H1 (cell line): Measurements from ENCODE around the gene MYO16. TPM values are rescaled to one million over a fixed set of nuclear protein-coding genes. Genes with fewer than 3 reads are reported as not detected.

Experiments used
- CTCF ChIA-PET: fragments of 300-600 bp; sonication (Branson Sonifier 250); formaldehyde crosslinking; loops from one replicate; lab custom pipeline; 2021; ENCODE audit not compliant: partially characterized antibody; lab: Charles Lee
- POLR2A ChIA-PET: fragments of 300-600 bp; sonication (Branson Sonifier 250); formaldehyde crosslinking; loops from one replicate; lab custom pipeline; 2021; ENCODE audit warnings: inconsistent platforms; ENCODE audit not compliant: partially characterized antibody; lab: Charles Lee
- DNase-seq, 2 experiments: peaks; one replicate each; pipeline versions ENCODE4 v3.0.0 to v3.0.0-alpha.2; 2010 to 2022; ENCODE audit warnings: low spot score in 2 of 2, low read depth in 1 of 2, mixed read lengths in 1 of 2
- FAIRE-seq: peaks from 2 replicates; lab custom pipeline; 2011; peaks lifted over from hg19 to GRCh38; lab: Jason Lieb, UNC
- H2AFZ ChIP-seq: 2 replicates; pipeline ENCODE4 v1.8.1; 2012; ENCODE audit warnings: low read length, inconsistent platforms
- H2AK5ac ChIP-seq: 2 replicates; pipeline ENCODE4 v1.6.1; 2013; ENCODE audit warnings: low read depth, low read length
- H2BK120ac ChIP-seq: replicated peaks from 2 replicates; pipeline ENCODE3; 2013; ENCODE audit warnings: low read depth, low read length, inconsistent platforms
- H2BK12ac ChIP-seq: 2 replicates; pipeline ENCODE4 v1.6.1; 2013; ENCODE audit warnings: low read depth, low read length
- H2BK15ac ChIP-seq: 2 replicates; pipeline ENCODE4 v1.6.1; 2013; ENCODE audit warnings: low read length
- H2BK20ac ChIP-seq: 2 replicates; pipeline ENCODE4 v1.6.1; 2013; ENCODE audit warnings: low read length
- H2BK5ac ChIP-seq: 2 replicates; pipeline ENCODE4 v1.6.1; 2013; ENCODE audit warnings: low read depth, low read length
- H3K14ac ChIP-seq: 2 replicates; pipeline ENCODE4 v1.6.1; 2013; ENCODE audit warnings: inconsistent platforms; ENCODE audit not compliant: insufficient read length
- H3K18ac ChIP-seq: 2 replicates; pipeline ENCODE4 v1.6.1; 2013; ENCODE audit warnings: low read length; ENCODE audit errors: extremely low read depth
- H3K23ac ChIP-seq: 2 replicates; pipeline ENCODE4 v1.6.1; 2013; ENCODE audit warnings: inconsistent platforms; ENCODE audit not compliant: insufficient read length
- H3K23me2 ChIP-seq: 2 replicates; pipeline ENCODE4 v1.6.1; 2013; ENCODE audit warnings: low read depth, low read length
- H3K27ac ChIP-seq: 2 replicates; pipeline ENCODE4 v1.6.1; 2011; ENCODE audit warnings: low read depth, low read length, inconsistent platforms
- H3K27me3 ChIP-seq, 4 experiments: replicated peaks in 1 of 4; 1 replicate in 1 of 4; 2 replicates in 3 of 4; pipeline versions ENCODE4 v1.6.1 to v1.8.1; 2011 to 2013; ENCODE audit warnings: low read length in 3 of 4, mild to moderate bottlenecking in 3 of 4, inconsistent platforms in 2 of 4, mixed read lengths in 2 of 4, moderate library complexity in 1 of 4; ENCODE audit not compliant: control insufficient read depth in 3 of 4, insufficient read depth in 3 of 4; ENCODE audit errors: extremely low read depth in 1 of 4
- H3K36me3 ChIP-seq, 4 experiments: 2 replicates each; pipeline versions ENCODE4 v1.6.1 to v1.8.1; 2011 to 2013; ENCODE audit warnings: mild to moderate bottlenecking in 4 of 4, low read length in 3 of 4, moderate library complexity in 2 of 4, control low read depth in 1 of 4, inconsistent platforms in 1 of 4; ENCODE audit not compliant: insufficient read depth in 4 of 4, control insufficient read depth in 2 of 4
- H3K4ac ChIP-seq: replicated peaks from 2 replicates; pipeline ENCODE3; 2013; ENCODE audit warnings: low read length, low read depth, mixed read lengths, inconsistent platforms; ENCODE audit not compliant: insufficient read length
- H3K4me1 ChIP-seq, 4 experiments: replicated peaks in 1 of 4; 1 replicate in 1 of 4; 2 replicates in 3 of 4; pipeline versions ENCODE4 v1.6.1 to v1.8.1; 2011 to 2013; ENCODE audit warnings: low read length in 3 of 4, inconsistent platforms in 2 of 4, mixed read lengths in 1 of 4; ENCODE audit not compliant: insufficient read depth in 4 of 4, control insufficient read depth in 3 of 4
- H3K4me2 ChIP-seq, 2 experiments: 2 replicates each; pipeline versions ENCODE4 v1.6.1 to v1.8.1; 2011 to 2013; ENCODE audit warnings: low read depth in 2 of 2, low read length in 2 of 2, control low read depth in 1 of 2, inconsistent platforms in 1 of 2, mild to moderate bottlenecking in 1 of 2; ENCODE audit not compliant: insufficient read depth in 1 of 2
- H3K4me3 ChIP-seq, 4 experiments: fragments of 200-600, 300-600 bp in 1 of 4; sonication (generic), shearing (Covaris generic), sonication (Bioruptor Twin) in 1 of 4; 2 replicates each; pipeline versions ENCODE4 v1.5.1 to v1.8.1; 2011 to 2016; ENCODE audit warnings: low read length in 4 of 4, low read depth in 3 of 4, control low read depth in 2 of 4, inconsistent platforms in 2 of 4, mild to moderate bottlenecking in 2 of 4, mixed read lengths in 1 of 4, moderate library complexity in 1 of 4; ENCODE audit not compliant: insufficient read depth in 2 of 4; ENCODE audit errors: extremely low read depth in 1 of 4
- H3K56ac ChIP-seq: replicated peaks from 2 replicates; pipeline ENCODE3; 2013; ENCODE audit warnings: low read depth, mild to moderate bottlenecking, mixed read lengths, low read length, inconsistent platforms; ENCODE audit not compliant: insufficient read length
- H3K79me1 ChIP-seq: 2 replicates; pipeline ENCODE4 v1.6.1; 2013; ENCODE audit warnings: low read depth, low read length, control low read depth
- H3K79me2 ChIP-seq, 2 experiments: 2 replicates each; pipeline versions ENCODE4 v1.6.1 to v1.8.1; 2012 to 2013; ENCODE audit warnings: low read length in 2 of 2, mild to moderate bottlenecking in 2 of 2, inconsistent platforms in 1 of 2; ENCODE audit not compliant: insufficient read depth in 2 of 2, control insufficient read depth in 1 of 2
- H3K9ac ChIP-seq, 4 experiments: replicated peaks in 1 of 4; 1 replicate in 1 of 4; 2 replicates in 3 of 4; pipeline versions ENCODE4 v1.6.1 to v1.8.1; 2011 to 2013; ENCODE audit warnings: low read depth in 3 of 4, low read length in 3 of 4, control low read depth in 2 of 4, mild to moderate bottlenecking in 2 of 4, moderate library complexity in 2 of 4, inconsistent platforms in 1 of 4; ENCODE audit errors: extremely low read depth in 1 of 4
- H3K9me3 ChIP-seq, 2 experiments: 2 replicates each; pipeline versions ENCODE4 v1.6.1 to v1.8.1; 2012 to 2013; ENCODE audit warnings: mild to moderate bottlenecking in 2 of 2, moderate library complexity in 2 of 2, control low read depth in 1 of 2, inconsistent platforms in 1 of 2, low read depth in 1 of 2, low read length in 1 of 2, mixed read lengths in 1 of 2; ENCODE audit not compliant: insufficient read depth in 2 of 2
- H4K20me1 ChIP-seq, 2 experiments: replicated peaks in 1 of 2; 2 replicates each; pipeline versions ENCODE3 to v1.8.1; 2011 to 2013; ENCODE audit warnings: inconsistent platforms in 2 of 2, low read length in 2 of 2, mild to moderate bottlenecking in 1 of 2; ENCODE audit not compliant: insufficient read depth in 2 of 2, control insufficient read depth in 1 of 2
- H4K5ac ChIP-seq: 2 replicates; pipeline ENCODE4 v1.6.1; 2013; ENCODE audit warnings: low read length, low read depth, mixed read lengths, inconsistent platforms; ENCODE audit not compliant: insufficient read length
- H4K8ac ChIP-seq: 2 replicates; pipeline ENCODE4 v1.8.0; 2013; ENCODE audit warnings: mild to moderate bottlenecking, moderate library complexity, low read length, inconsistent platforms; ENCODE audit not compliant: insufficient read depth; ENCODE audit errors: extremely low read depth
- H4K91ac ChIP-seq: replicated peaks from 2 replicates; pipeline ENCODE3; 2013; ENCODE audit warnings: low read length, mixed read lengths, inconsistent platforms; ENCODE audit not compliant: insufficient read length
- CHD1 ChIP-seq: IDR thresholded peaks from 2 replicates; pipeline ENCODE4 v1.6.1; 2012; ENCODE audit warnings: low read depth, low read length, improper control_type of control experiment
- WGBS, 2 experiments: shearing (Covaris generic) in 1 of 2; methylation state at CpG; one replicate each; pipeline versions ENCODE4 v1.1.6 to v1.1.7; 2013 to 2015; ENCODE audit warnings: low lambda C conversion rate in 2 of 2, mixed read lengths in 2 of 2, inconsistent platforms in 1 of 2, low coverage in 1 of 2, missing lambda C conversion rate in 1 of 2; ENCODE audit not compliant: insufficient replicate concordance in 2 of 2, insufficient coverage in 1 of 2, insufficient read length in 1 of 2; ENCODE audit errors: extremely low coverage in 1 of 2, missing lambda C conversion rate in 1 of 2; 5-methylcytosine and 5-hydroxymethylcytosine counted together
- polyA plus RNA-seq, 7 experiments: library from polyadenylated mRNA; depleted of rRNA in 3 of 7; stranded (reverse) in 5 of 7; unstranded in 2 of 7; fragments of >200 nt in 5 of 7; fragments of 200-250 nt in 2 of 7; gene quantifications; 1 replicate in 5 of 7; 2 replicates in 1 of 7; 4 replicates in 1 of 7; pipeline versions ENCODE4 v1.2.1 to v1.2.3, GENCODE V29; 2011 to 2013; ENCODE audit warnings: missing spikeins in 2 of 7, mixed read lengths in 2 of 7
- total RNA-seq: library from RNA; stranded (reverse); fragmentation: NEBNext Ultra II Directional; extraction: Animal tissue kit (Norgen Biotek cat#: 25700); gene quantifications from 2 replicates; pipeline ENCODE4 v1.2.1, GENCODE V29; 2021

Gene MYO16
- total and polyA plus RNA-seq, 2 of the 8 experiments (the other 6 are each of a cell fraction or from before 2014, with no cell fraction given), result 0.02 to 0.22 TPM

GRCh38 chr13:109002934-109003333 lies 373.5 kb downstream of the MYO16 start:
- FAIRE-seq, result no peak
- CTCF ChIA-PET, result no interaction called here

More at GRCh38 chr13:109002934-109003333, 373.5 kb downstream of the MYO16 start:
- no peak overlapping the region for H3K56ac ChIP-seq
- no peaks in the 10 kb centered on the region for H3K9me3 ChIP-seq
- H4K20me1 ChIP-seq, result no peaks in the 10 kb centered on the region
- no peak overlapping the region for H3K18ac ChIP-seq
- no peak overlapping the region for H2AK5ac ChIP-seq
- 85% methylated on average over 2 of the region's 2 CpGs; no CpG with 5 or more reads in 1 of the 2 experiments for WGBS, 2 experiments
- no peak overlapping the region for H2BK12ac ChIP-seq
- no peak overlapping the region for H4K8ac ChIP-seq
- no peaks in the 10 kb centered on the region for H3K79me1 ChIP-seq
- H4K91ac ChIP-seq, result no peak overlapping the region
- no peak for TF ChIP-seq CHD1
- no peak overlapping the region for H3K4me2 ChIP-seq
- no peak overlapping the region for H2BK15ac ChIP-seq
- POLR2A ChIA-PET, result no interaction called here
- no peaks in the 10 kb centered on the region for H3K36me3 ChIP-seq
- no peaks in the 10 kb centered on the region for H3K27me3 ChIP-seq
- H3K14ac ChIP-seq, result no peak overlapping the region
- H2BK20ac ChIP-seq, result no peak overlapping the region
- no peak for DNase-seq
- no peak overlapping the region for H3K27ac ChIP-seq
- H3K23me2 ChIP-seq, result peaks cover 2% of the 10 kb centered on the region; the same call in 1 of the 2 replicates
- no peak overlapping the region for H3K23ac ChIP-seq
- H3K4me3 ChIP-seq, result no peak overlapping the region
- no peaks in the 10 kb centered on the region for H3K79me2 ChIP-seq
- H2BK5ac ChIP-seq, result no peak overlapping the region
- H3K9ac ChIP-seq, result no peak overlapping the region
- H2AFZ ChIP-seq, result no peak overlapping the region
- H3K4me1 ChIP-seq, result no peaks in the 10 kb centered on the region
- no peak overlapping the region for H3K4ac ChIP-seq
- H2BK120ac ChIP-seq, result no peak overlapping the region
- H4K5ac ChIP-seq, result no peak overlapping the region
